Lower lobe of right lung (tissue), 2 donors: ENCODE measurements around the gene RSRC1. TPM values are rescaled to one million over a fixed set of nuclear protein-coding genes. Genes with fewer than 3 reads are reported as not detected.

ENCODE experiments used
- ATAC-seq, 2 donors: fragments of 200-7000 bp; cut with Tn5 transposase; one replicate each; pipeline ENCODE4 v1.9.1; 2020 to 2022; ENCODE audit warnings: mild to moderate bottlenecking in 2 of 2, moderate library complexity in 2 of 2
- DNase-seq: peaks from one replicate; pipeline ENCODE4 v3.0.0-alpha.2; 2020
- H3K27ac ChIP-seq: fragments of 200-600 bp; one replicate; pipeline ENCODE4 v1.8.0; 2022
- H3K27me3 ChIP-seq: fragments of 200-600 bp; one replicate; pipeline ENCODE4 v1.8.0; 2022; ENCODE audit warnings: low read depth
- H3K36me3 ChIP-seq: fragments of 200-600 bp; one replicate; pipeline ENCODE4 v1.8.0; 2022; ENCODE audit warnings: mild to moderate bottlenecking
- H3K4me1 ChIP-seq: fragments of 200-600 bp; one replicate; pipeline ENCODE4 v1.8.0; 2022
- H3K4me3 ChIP-seq: fragments of 200-600 bp; one replicate; pipeline ENCODE4 v1.8.0; 2022; ENCODE audit warnings: mild to moderate bottlenecking
- H3K9me3 ChIP-seq: fragments of 200-600 bp; one replicate; pipeline ENCODE4 v1.8.0; 2022
- intact Hi-C: fragments of 100-400 bp; cut with DNase I; formaldehyde crosslinking; loops from one replicate; pipeline ENCODE4 v1.11.0; 2022
- total RNA-seq: library from RNA; stranded (reverse); fragmentation: NEBNext Ultra II Directional; extraction: Animal tissue kit (Norgen Biotek cat#: 25700); gene quantifications from one replicate; pipeline ENCODE4 v1.2.1, GENCODE V29; 2021
- TF ChIP-seq, protein P1 (sequence below): fragments of 200-600 bp; IDR thresholded peaks from one replicate; pipeline ENCODE4 v1.8.0; 2022; ENCODE audit warnings: antibody characterized with exemption, mild to moderate bottlenecking
- donor health status: DM: no; HTN: yes; CAD: no; lungs with severe emphysema.

The RSRC1 gene
- total RNA-seq, 1 donor from 2014 or later: 29.8 TPM

DNA sequence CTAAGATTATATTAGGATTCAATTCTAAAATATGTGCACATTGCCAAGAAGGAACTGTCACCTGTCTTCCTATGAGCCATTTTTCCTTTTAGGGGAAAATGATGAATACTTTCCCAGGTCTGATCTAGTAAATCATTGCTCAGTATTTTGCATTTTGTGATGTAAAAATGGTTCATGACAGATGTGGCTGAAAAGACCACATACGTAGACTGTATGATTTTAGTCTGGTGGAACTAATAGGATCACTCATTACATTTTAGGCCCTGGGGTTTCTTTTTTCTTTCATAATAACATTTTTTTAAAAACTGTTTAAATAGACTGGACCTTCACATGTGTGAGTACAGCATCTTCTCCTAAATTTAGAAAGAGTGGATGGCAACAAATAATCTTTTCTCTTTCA lies 259.4 kb downstream of the RSRC1 start:
- Histone ChIP-seq H3K9me3 (no peaks in the 10 kb centered on the region), H3K27me3 (no peaks in the 10 kb centered on the region), H3K4me3 (no peak overlapping the region), H3K27ac (no peak overlapping the region), H3K36me3 (no peaks in the 10 kb centered on the region), H3K4me1 (no peaks in the 10 kb centered on the region)
- intact Hi-C loops: no loop called here
- ATAC-seq: no peak
- TF ChIP-seq, protein P1, sequence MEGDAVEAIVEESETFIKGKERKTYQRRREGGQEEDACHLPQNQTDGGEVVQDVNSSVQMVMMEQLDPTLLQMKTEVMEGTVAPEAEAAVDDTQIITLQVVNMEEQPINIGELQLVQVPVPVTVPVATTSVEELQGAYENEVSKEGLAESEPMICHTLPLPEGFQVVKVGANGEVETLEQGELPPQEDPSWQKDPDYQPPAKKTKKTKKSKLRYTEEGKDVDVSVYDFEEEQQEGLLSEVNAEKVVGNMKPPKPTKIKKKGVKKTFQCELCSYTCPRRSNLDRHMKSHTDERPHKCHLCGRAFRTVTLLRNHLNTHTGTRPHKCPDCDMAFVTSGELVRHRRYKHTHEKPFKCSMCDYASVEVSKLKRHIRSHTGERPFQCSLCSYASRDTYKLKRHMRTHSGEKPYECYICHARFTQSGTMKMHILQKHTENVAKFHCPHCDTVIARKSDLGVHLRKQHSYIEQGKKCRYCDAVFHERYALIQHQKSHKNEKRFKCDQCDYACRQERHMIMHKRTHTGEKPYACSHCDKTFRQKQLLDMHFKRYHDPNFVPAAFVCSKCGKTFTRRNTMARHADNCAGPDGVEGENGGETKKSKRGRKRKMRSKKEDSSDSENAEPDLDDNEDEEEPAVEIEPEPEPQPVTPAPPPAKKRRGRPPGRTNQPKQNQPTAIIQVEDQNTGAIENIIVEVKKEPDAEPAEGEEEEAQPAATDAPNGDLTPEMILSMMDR: no peak
- DNase-seq: no peak

DNA sequence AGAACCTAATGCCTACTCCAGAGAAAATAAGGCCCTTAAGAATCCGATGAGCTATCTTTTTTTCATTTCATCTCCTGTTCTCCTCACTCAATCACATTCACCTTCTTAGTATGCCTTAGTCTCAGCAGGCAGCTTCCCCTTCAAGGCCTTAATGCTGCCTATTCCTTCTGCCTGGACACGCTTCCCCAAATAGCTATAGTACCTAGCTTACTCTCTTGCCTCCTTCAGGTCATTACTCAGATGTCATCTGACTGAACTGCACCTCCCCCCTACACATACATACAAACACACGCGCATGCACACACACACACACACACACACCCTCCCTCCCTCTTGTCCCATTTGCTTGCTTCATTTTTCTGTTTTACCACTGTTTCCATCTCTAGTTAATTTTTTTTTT lies 269.6 kb downstream of the RSRC1 start:
- no peak for DNase-seq
- TF ChIP-seq, protein P1: no peak
- no peaks in the 10 kb centered on the region for H3K9me3 ChIP-seq
- no peaks in the 10 kb centered on the region for H3K36me3 ChIP-seq
- ATAC-seq: no peak
- H3K4me3 ChIP-seq: no peak overlapping the region
- intact Hi-C loops: no loop called here
- H3K27ac ChIP-seq: no peak overlapping the region
- H3K27me3 ChIP-seq: no peaks in the 10 kb centered on the region
- no peaks in the 10 kb centered on the region for H3K4me1 ChIP-seq

DNA sequence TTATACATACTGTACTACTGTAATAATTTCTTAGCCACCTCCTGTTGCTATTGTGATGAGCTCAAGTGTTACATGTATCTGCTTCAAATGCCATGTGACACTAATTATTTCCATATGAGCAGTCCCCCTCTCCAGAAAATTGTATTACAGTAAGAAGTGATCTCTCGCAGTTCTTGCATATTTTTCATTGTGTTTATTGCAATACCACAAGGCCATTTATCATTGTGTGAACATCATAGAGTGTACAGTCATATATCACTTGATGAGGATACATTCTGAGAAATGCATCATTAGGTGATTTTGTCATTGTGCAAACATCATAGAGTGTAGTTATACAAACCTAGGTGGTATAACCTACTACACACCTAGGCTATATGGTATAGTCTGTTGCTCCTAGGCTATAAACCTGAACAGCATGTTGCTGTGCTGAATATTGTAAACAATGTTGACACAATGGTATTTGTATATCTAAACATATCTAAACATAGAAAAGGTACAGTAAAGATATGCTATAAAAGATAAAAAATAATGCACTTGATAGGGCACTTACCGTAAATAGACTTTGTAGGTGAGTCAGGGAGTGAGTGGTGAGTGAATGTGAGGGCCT lies 271.5 kb downstream of the RSRC1 start:
- intact Hi-C loops: no loop called here
- DNase-seq: no peak
- ATAC-seq: no peak
- Histone ChIP-seq H3K36me3 (no peaks in the 10 kb centered on the region), H3K9me3 (no peaks in the 10 kb centered on the region), H3K4me3 (no peak overlapping the region), H3K27me3 (no peaks in the 10 kb centered on the region), H3K27ac (no peak overlapping the region), H3K4me1 (no peaks in the 10 kb centered on the region)
- TF ChIP-seq, protein P1: no peak

DNA sequence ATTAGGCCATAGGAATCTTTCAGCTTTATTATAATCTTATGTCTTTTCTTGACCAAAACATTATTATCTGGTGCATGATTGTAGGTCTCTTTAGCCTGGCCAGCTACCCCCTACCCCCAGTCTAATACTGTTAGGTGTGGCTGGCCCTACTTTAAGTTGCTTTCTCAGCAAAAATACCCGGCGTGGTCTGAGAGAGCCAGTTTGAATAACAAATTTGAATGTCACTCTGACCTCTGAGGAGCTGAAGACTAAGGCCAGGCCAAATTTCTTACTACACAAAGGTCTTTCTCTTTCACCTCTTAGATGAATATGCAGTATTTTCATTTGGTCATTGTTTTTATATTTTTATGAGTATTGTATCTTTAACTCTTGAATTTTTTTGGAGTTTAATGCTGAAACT lies 272.6 kb downstream of the RSRC1 start:
- H3K27me3 ChIP-seq: no peaks in the 10 kb centered on the region
- no peak for ATAC-seq
- no peak overlapping the region for H3K27ac ChIP-seq
- intact Hi-C loops: no loop called here
- DNase-seq: no peak
- H3K9me3 ChIP-seq: no peaks in the 10 kb centered on the region
- H3K4me1 ChIP-seq: no peaks in the 10 kb centered on the region
- TF ChIP-seq, protein P1: no peak
- H3K36me3 ChIP-seq: no peaks in the 10 kb centered on the region
- H3K4me3 ChIP-seq: no peak overlapping the region

DNA sequence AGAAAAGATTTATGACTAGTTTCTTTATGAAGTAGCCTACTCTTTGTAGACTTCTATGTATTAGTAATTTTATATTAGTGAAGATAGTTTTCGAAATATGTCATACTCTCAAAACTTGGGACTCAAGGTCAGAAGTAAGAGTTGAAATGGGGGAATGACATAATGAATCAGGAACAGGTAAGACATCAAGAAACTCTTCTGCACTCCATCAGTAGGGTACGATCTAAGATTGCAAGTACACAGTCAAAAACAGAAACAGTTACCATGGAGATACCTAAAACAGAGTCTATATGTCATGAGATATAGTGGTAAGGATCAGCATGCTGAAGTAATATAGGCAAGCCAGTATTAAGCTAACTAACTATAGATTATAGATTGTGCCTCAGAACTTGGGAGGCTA lies 274.1 kb downstream of the RSRC1 start:
- Histone ChIP-seq H3K27ac (no peak overlapping the region), H3K9me3 (no peaks in the 10 kb centered on the region), H3K27me3 (no peaks in the 10 kb centered on the region), H3K4me3 (no peak overlapping the region), H3K36me3 (no peaks in the 10 kb centered on the region), H3K4me1 (no peaks in the 10 kb centered on the region)
- no peak for DNase-seq
- no peak for ATAC-seq
- intact Hi-C loops: no loop called here
- TF ChIP-seq, protein P1: no peak
